GM18520 (cell line): ENCODE data around the gene C11orf58.

Experiments used
- ATAC-seq: cut with Tn5 transposase; IDR thresholded peaks from one replicate; pipeline ENCODE4 v1.9.1; 2021; ENCODE audit not compliant: unreplicated experiment

C11orf58 gene

DNA sequence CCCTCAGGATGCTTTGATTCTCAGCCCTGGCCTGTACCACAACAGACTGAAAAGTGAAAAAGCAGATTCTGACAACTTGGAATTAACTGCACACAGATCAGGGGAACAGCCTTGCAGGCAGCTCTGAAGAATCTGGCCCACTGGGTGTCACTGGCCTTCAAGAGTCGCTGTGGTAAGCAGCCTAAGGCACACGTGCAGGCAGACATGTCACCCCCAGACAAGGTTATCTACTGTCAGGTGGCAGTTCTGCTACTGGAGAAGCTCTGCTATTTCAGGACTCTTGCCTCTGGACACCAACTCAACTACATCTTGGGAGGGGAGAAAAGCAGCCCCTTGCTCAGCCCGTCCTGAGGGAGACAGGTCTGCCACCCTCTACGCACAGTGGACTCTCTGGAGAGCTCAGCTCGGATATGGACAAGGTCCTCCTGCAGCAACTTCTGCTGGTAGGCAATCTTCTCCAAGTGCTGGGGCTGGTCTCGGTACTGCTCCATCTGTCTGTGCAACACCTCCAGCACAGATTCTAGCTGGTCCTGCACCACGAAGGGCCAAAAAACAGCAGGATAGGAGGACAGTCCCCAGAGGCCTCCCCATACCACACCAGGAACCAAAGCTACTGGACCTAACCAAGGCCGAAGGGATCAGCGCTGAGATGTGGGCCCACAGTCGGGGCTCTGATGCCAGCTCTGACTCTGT lies 63.0 kb downstream of the C11orf58 start:
- no peak for ATAC-seq

DNA sequence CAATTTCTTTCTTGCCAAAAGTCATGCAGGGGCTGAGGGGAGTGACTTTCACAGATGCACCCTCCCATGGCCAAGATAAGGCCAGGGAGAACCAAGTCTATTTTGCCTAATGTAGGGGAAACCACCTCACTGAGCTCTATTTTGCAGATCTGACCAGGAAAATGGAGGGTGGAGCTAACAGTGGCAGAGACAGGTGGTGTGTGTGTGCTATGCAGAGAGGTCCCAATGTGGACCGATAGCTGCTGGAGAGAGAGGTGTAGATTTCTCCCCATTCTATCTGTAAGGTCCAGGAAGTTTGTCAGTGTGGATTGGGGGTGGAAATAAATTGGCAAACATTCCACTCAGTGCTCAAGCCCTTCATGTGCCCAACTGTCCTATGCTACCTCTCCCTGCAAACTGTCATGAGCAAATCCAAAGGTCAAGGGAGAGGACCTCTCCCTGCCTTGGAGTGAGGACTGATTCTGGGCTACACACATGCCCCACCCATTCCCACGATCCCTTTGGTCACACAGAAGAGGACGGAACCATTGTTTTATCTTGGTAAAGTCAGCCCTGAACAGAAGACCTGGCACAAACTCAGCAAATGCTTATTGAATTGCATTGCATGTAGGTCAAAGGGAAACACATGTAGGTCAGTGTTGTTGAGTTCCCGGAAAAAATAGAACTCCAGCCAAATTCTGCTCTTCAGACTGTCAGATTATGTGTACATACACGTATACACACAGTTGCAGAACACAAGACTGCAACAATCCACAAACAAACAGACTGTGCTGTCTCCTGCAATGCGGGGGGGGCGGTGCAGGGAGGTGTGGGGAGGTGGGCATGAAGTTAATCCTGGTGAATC lies 65.9 kb downstream of the C11orf58 start:
- ATAC-seq: no peak

DNA sequence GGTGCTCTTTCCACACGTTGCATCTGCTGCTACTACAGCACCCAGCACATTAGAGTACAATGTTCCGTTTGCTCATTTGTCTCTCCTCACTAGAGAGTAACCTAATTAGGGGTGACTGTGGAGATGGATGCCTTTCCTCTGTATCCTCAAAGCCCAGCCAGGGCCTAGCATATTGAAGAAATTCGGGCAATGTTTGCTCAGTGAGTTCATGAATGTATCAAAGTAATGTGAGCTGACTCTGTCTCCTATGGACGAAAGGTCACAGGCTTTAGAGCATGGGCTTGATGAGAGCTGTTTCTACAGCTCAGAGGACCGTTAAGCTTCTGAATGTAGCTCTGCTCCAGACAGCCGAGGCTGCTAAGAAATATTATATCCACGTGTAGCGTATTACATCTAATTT lies 67.5 kb downstream of the C11orf58 start:
- ATAC-seq: no peak

DNA sequence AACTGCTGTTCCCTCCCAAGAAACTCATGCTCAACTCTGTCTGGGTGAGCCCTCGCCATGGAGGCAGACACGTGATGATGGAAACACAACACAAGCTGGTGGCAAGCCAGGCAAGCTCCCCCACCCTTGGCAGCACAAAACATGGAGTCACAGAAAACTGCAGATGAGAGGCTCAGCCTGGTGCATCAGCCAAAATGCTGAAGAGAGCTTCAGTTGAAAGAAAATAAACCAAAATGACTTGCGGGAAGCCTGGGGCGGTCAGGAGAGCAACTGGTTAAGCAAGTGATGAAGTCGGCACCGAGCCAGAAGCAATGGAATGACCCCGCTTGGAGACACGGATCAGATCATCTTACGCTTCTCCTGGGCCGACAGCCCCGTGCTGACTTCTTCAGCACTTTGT lies 68.3 kb downstream of the C11orf58 start:
- ATAC-seq: no peak

DNA sequence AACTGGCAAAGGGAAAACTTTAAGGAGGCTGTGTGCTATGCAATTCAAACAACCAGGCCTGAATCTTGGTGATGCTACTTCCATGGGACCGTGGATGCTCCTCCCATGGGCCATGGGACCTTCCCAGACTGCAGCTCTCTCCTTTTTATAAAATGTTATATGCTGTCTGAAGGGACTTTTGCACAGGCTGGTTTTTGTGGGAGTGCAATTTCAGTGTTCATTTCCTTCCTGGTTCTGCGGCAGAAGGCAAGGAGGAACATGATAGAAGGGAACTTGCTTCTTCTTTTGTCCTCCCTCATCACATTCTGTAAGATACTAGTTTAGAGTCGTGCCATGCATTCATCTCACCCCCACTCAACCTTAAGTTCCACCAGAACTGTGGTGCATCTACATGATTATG lies 68.9 kb downstream of the C11orf58 start:
- no peak for ATAC-seq
